H9 (cell line): Measurements from ENCODE around the gene SLC2A10. TPM values are rescaled to one million over a fixed set of nuclear protein-coding genes. Genes with fewer than 3 reads are reported as not detected.

Experiments used
- DNase-seq: peaks from one replicate; pipeline ENCODE4 v3.0.0-alpha.2; 2017
- H2AFZ ChIP-seq: one replicate; pipeline ENCODE4 v1.6.1; 2013; ENCODE audit warnings: mild to moderate bottlenecking, low read length, control low read depth, moderate library complexity
- H2AK5ac ChIP-seq: 2 replicates; pipeline ENCODE4 v1.6.1; 2013; ENCODE audit warnings: low read length, control low read depth, mixed read lengths; ENCODE audit not compliant: insufficient read length
- H2BK120ac ChIP-seq: one replicate; pipeline ENCODE4 v1.6.1; 2013; ENCODE audit warnings: low read depth, mild to moderate bottlenecking, low read length, control low read depth, inconsistent platforms; ENCODE audit not compliant: poor library complexity, severe bottlenecking
- H2BK12ac ChIP-seq: 2 replicates; pipeline ENCODE4 v1.6.1; 2013; ENCODE audit warnings: low read length, control low read depth, mixed read lengths, low read depth; ENCODE audit not compliant: insufficient read length
- H2BK15ac ChIP-seq: 2 replicates; pipeline ENCODE4 v1.6.1; 2013; ENCODE audit warnings: low read depth, low read length, control low read depth
- H2BK20ac ChIP-seq: one replicate; pipeline ENCODE4 v1.6.1; 2013; ENCODE audit warnings: low read depth, mild to moderate bottlenecking, low read length, control low read depth, inconsistent platforms; ENCODE audit not compliant: poor library complexity, severe bottlenecking
- H2BK5ac ChIP-seq: 2 replicates; pipeline ENCODE4 v1.6.1; 2013; ENCODE audit warnings: low read length, control low read depth, mixed read lengths; ENCODE audit not compliant: insufficient read length
- H3K14ac ChIP-seq: 2 replicates; pipeline ENCODE4 v1.6.1; 2013; ENCODE audit warnings: low read length, control low read depth; ENCODE audit not compliant: insufficient read depth
- H3K18ac ChIP-seq: 2 replicates; pipeline ENCODE4 v1.6.1; 2013; ENCODE audit warnings: low read depth, mild to moderate bottlenecking, mixed read lengths, low read length, control low read depth; ENCODE audit not compliant: insufficient read length
- H3K23ac ChIP-seq: 2 replicates; pipeline ENCODE4 v1.6.1; 2013; ENCODE audit warnings: low read length, control low read depth, mixed read lengths, low read depth; ENCODE audit not compliant: insufficient read length
- H3K23me2 ChIP-seq: 2 replicates; pipeline ENCODE4 v1.6.1; 2013; ENCODE audit warnings: low read depth, mild to moderate bottlenecking, mixed read lengths, low read length, control low read depth; ENCODE audit not compliant: insufficient read length, poor library complexity, severe bottlenecking
- H3K27ac ChIP-seq: 2 replicates; pipeline ENCODE4 v1.5.1; 2013; ENCODE audit warnings: low read length, control low read depth, mixed read lengths, low read depth; ENCODE audit not compliant: insufficient read length
- H3K27me3 ChIP-seq: 2 replicates; pipeline ENCODE4 v1.6.1; 2013; ENCODE audit warnings: low read length, control low read depth, inconsistent platforms; ENCODE audit not compliant: insufficient read depth
- H3K4ac ChIP-seq: 2 replicates; pipeline ENCODE4 v1.6.1; 2013; ENCODE audit warnings: low read depth, mild to moderate bottlenecking, control low read depth, inconsistent platforms, low read length, moderate library complexity
- H3K4me1 ChIP-seq: 2 replicates; pipeline ENCODE4 v1.6.1; 2013; ENCODE audit warnings: low read length, control low read depth, inconsistent platforms; ENCODE audit not compliant: insufficient read depth
- H3K4me2 ChIP-seq: 2 replicates; pipeline ENCODE4 v1.6.1; 2013; ENCODE audit warnings: low read length, control low read depth, mixed read lengths; ENCODE audit not compliant: insufficient read length, insufficient read depth
- H3K56ac ChIP-seq: 2 replicates; pipeline ENCODE4 v1.6.1; 2013; ENCODE audit warnings: low read depth, mild to moderate bottlenecking, mixed read lengths, low read length, control low read depth; ENCODE audit not compliant: insufficient read length
- H3K79me1 ChIP-seq: 2 replicates; pipeline ENCODE4 v1.6.1; 2013; ENCODE audit warnings: low read depth, mild to moderate bottlenecking, moderate library complexity, low read length, control low read depth, inconsistent platforms; ENCODE audit not compliant: insufficient read depth, poor library complexity, severe bottlenecking
- H3K79me2 ChIP-seq: 2 replicates; pipeline ENCODE4 v1.6.1; 2013; ENCODE audit warnings: low read length, control low read depth, inconsistent platforms; ENCODE audit not compliant: insufficient read depth
- H3K9ac ChIP-seq: 2 replicates; pipeline ENCODE4 v1.6.1; 2013; ENCODE audit warnings: low read length, control low read depth, mixed read lengths; ENCODE audit not compliant: insufficient read length; ENCODE audit errors: extremely low read depth
- H3K9me3 ChIP-seq: one replicate; pipeline ENCODE4 v1.6.1; 2013; ENCODE audit warnings: low read depth, low read length, inconsistent platforms; ENCODE audit not compliant: control insufficient read depth
- H3T11ph ChIP-seq: one replicate; pipeline ENCODE4 v1.6.1; 2013; ENCODE audit warnings: mild to moderate bottlenecking, low read length, control low read depth, inconsistent platforms
- H4K20me1 ChIP-seq: one replicate; pipeline ENCODE4 v1.6.1; 2013; ENCODE audit not compliant: control insufficient read depth, insufficient read length, insufficient read depth
- H4K5ac ChIP-seq: 2 replicates; pipeline ENCODE4 v1.6.1; 2013; ENCODE audit warnings: low read depth, mild to moderate bottlenecking, mixed read lengths, low read length, control low read depth; ENCODE audit not compliant: insufficient read length
- H4K8ac ChIP-seq: replicated peaks from 2 replicates; pipeline ENCODE4 v1.6.1; 2013; ENCODE audit warnings: low read length, control low read depth, mixed read lengths, low read depth; ENCODE audit not compliant: insufficient read length
- H4K91ac ChIP-seq: 2 replicates; pipeline ENCODE4 v1.6.1; 2013; ENCODE audit warnings: low read depth, mild to moderate bottlenecking, moderate library complexity, mixed read lengths, low read length, control low read depth; ENCODE audit not compliant: insufficient read length
- H3K27ac Mint-ChIP-seq, 3 experiments: 2 replicates in 2 of 3; 3 replicates in 1 of 3; pipeline ENCODE4 v1.8.0; 2020 to 2021; ENCODE audit warnings: mixed read lengths in 3 of 3, mild to moderate bottlenecking in 1 of 3, moderate library complexity in 1 of 3
- H3K27me3 Mint-ChIP-seq: 2 replicates; pipeline ENCODE4 v1.8.0; 2021; ENCODE audit warnings: low read depth, mild to moderate bottlenecking, moderate library complexity, mixed read lengths
- H3K36me3 Mint-ChIP-seq, 3 experiments: 2 replicates in 2 of 3; 3 replicates in 1 of 3; pipeline ENCODE4 v1.8.0; 2020 to 2021; ENCODE audit warnings: low read depth in 3 of 3, mixed read lengths in 3 of 3; ENCODE audit not compliant: insufficient read depth in 1 of 3
- H3K4me1 Mint-ChIP-seq, 2 experiments: 2 replicates each; pipeline ENCODE4 v1.8.0; 2020; ENCODE audit warnings: mixed read lengths in 2 of 2
- H3K4me3 Mint-ChIP-seq, 2 experiments: 2 replicates in 1 of 2; 3 replicates in 1 of 2; pipeline ENCODE4 v1.8.0; 2020 to 2021; ENCODE audit warnings: mild to moderate bottlenecking in 2 of 2, mixed read lengths in 2 of 2, moderate library complexity in 1 of 2
- H3K9me3 Mint-ChIP-seq, 2 experiments: 2 replicates in 1 of 2; 3 replicates in 1 of 2; pipeline ENCODE4 v1.8.0; 2020; ENCODE audit warnings: mild to moderate bottlenecking in 2 of 2, mixed read lengths in 2 of 2, moderate library complexity in 1 of 2
- WGBS: extraction: QIAGEN DNeasy Blood & Tissue Kit; methylation state at CpG from one replicate; pipeline ENCODE4 v1.1.7; 2013; ENCODE audit warnings: missing lambda C conversion rate, low lambda C conversion rate, mixed read lengths; ENCODE audit not compliant: insufficient read length; ENCODE audit errors: extremely low coverage; 5-methylcytosine and 5-hydroxymethylcytosine counted together
- total RNA-seq: library from RNA; stranded (reverse); gene quantifications from 2 replicates; pipeline ENCODE4 v1.2.1, GENCODE V29; 2021
- TF ChIP-seq, protein P1 (sequence below): fragments of 200-600 bp; sonication (generic); conservative IDR thresholded peaks from 3 replicates; pipeline ENCODE4 v1.8.0; 2021; ENCODE audit warnings: antibody characterized with exemption, mild to moderate bottlenecking

Gene SLC2A10
- total RNA-seq, 1 experiment from 2014 or later, result 8.2 TPM

DNA sequence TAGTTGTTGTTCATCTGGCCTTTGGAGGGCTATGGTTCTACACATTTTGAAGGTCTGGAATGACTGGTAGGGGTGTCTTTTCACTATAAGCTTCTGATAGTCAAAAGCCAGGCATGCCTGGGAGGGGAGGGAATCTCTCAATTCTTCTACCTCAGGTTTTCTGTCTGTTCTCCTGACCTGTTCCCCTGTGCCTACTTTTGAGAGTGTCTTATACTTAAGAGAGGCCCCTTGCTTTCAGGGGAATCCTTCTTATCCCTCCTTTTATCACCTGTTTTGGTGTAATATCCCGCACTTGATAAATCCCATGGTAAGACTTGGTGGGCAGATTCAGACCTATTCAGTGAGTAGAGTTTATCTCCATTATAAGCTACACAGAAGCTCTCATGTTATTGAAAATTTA is 47.8 kb upstream of the SLC2A10 start:
- Histone ChIP-seq H3T11ph (no peak overlapping the region), H2BK12ac (no peak overlapping the region), H2BK15ac (no peak overlapping the region), H2AK5ac (no peak overlapping the region), H3K18ac (no peak overlapping the region), H2BK120ac (no peak overlapping the region), H3K27ac (no peak overlapping the region), H2AFZ (no peak overlapping the region), H3K4me1 (no peaks in the 10 kb centered on the region), H3K14ac (no peak overlapping the region), H3K9ac (no peak overlapping the region), H3K56ac (no peak overlapping the region), H3K23me2 (no peaks in the 10 kb centered on the region), H2BK5ac (no peak overlapping the region), H3K4ac (no peak overlapping the region), H4K20me1 (no peaks in the 10 kb centered on the region), H3K9me3 (no peaks in the 10 kb centered on the region), H3K23ac (no peak overlapping the region), H4K91ac (no peak overlapping the region), H3K79me2 (no peaks in the 10 kb centered on the region), H3K27me3 (no peaks in the 10 kb centered on the region), H3K4me2 (no peak overlapping the region), H4K8ac (no peak overlapping the region), H3K79me1 (no peaks in the 10 kb centered on the region), H4K5ac (no peak overlapping the region), H2BK20ac (no peak overlapping the region)
- Mint-ChIP-seq H3K4me1 (peaks cover 4 to 5% of the 10 kb centered on the region in 2 experiments; a peak in 2 of 4 replicates), H3K27ac (no peak overlapping the region), H3K27me3 (no peaks in the 10 kb centered on the region), H3K36me3 (peaks cover 14 to 38% (median 28%) of the 10 kb centered on the region in 3 experiments), H3K4me3 (no peak overlapping the region), H3K9me3 (peaks cover 13% of the 10 kb centered on the region in 2 experiments)
- WGBS, result no CpG with 5 or more reads among the region's 1 CpG
- DNase-seq, result no peak
- TF ChIP-seq, protein P1, sequence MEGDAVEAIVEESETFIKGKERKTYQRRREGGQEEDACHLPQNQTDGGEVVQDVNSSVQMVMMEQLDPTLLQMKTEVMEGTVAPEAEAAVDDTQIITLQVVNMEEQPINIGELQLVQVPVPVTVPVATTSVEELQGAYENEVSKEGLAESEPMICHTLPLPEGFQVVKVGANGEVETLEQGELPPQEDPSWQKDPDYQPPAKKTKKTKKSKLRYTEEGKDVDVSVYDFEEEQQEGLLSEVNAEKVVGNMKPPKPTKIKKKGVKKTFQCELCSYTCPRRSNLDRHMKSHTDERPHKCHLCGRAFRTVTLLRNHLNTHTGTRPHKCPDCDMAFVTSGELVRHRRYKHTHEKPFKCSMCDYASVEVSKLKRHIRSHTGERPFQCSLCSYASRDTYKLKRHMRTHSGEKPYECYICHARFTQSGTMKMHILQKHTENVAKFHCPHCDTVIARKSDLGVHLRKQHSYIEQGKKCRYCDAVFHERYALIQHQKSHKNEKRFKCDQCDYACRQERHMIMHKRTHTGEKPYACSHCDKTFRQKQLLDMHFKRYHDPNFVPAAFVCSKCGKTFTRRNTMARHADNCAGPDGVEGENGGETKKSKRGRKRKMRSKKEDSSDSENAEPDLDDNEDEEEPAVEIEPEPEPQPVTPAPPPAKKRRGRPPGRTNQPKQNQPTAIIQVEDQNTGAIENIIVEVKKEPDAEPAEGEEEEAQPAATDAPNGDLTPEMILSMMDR, result no peak
